Activated CD4-positive, CD25-positive, alpha-beta regulatory T cell (primary cell): ENCODE measurements around the gene SLIT1.

ENCODE experiments used
- DNase-seq, 4 experiments: peaks; one replicate each; lab custom pipeline; 2025; lab: John Stamatoyannopoulos, UW

Gene SLIT1

GRCh38 chr10:97023401-97024167 is 162.2 kb downstream of the SLIT1 start:
- DNase-seq = no peak

- DNase-seq = no peak
Observed at GRCh38 chr10:97022616-97023015, 163.1 kb downstream of the SLIT1 start.

- no peak for DNase-seq
Observed at GRCh38 chr10:97020452-97021400, 165.0 kb downstream of the SLIT1 start.

GRCh38 chr10:97019213-97019844 is 166.4 kb downstream of the SLIT1 start:
- DNase-seq = no peak

GRCh38 chr10:97018251-97019212 is 167.2 kb downstream of the SLIT1 start:
- no peak for DNase-seq

GRCh38 chr10:97017474-97017903 is 168.3 kb downstream of the SLIT1 start:
- DNase-seq = no peak

- DNase-seq = no peak
Observed at GRCh38 chr10:97016728-97017473, 168.9 kb downstream of the SLIT1 start.

GRCh38 chr10:97015240-97015639 is 170.5 kb downstream of the SLIT1 start:
- DNase-seq = no peak

- DNase-seq = no peak
Observed at GRCh38 chr10:97013983-97014382, 171.8 kb downstream of the SLIT1 start.

- no peak for DNase-seq
Observed at GRCh38 chr10:97013568-97013967, 172.2 kb downstream of the SLIT1 start.

GRCh38 chr10:97012470-97012869 is 173.3 kb downstream of the SLIT1 start:
- DNase-seq = no peak

GRCh38 chr10:97011397-97011796 is 174.4 kb downstream of the SLIT1 start:
- DNase-seq = no peak

- DNase-seq = no peak
Observed at GRCh38 chr10:97010695-97011206, 175.0 kb downstream of the SLIT1 start.

GRCh38 chr10:97007417-97007816 is 178.3 kb downstream of the SLIT1 start:
- DNase-seq = no peak

- DNase-seq = no peak
Observed at GRCh38 chr10:97006364-97006763, 179.4 kb downstream of the SLIT1 start.

- no peak for DNase-seq
Observed at GRCh38 chr10:97005349-97005748, 180.4 kb downstream of the SLIT1 start.

- DNase-seq = no peak
Observed at GRCh38 chr10:97004591-97004990, 181.2 kb downstream of the SLIT1 start.

- no peak for DNase-seq
Observed at GRCh38 chr10:97003804-97004201, 182.0 kb downstream of the SLIT1 start.

GRCh38 chr10:97003151-97003803 is 182.5 kb downstream of the SLIT1 start:
- no peak for DNase-seq

GRCh38 chr10:97002670-97003069 is 183.1 kb downstream of the SLIT1 start:
- no peak for DNase-seq
